SH-SY5Y (cell line): Measurements from ENCODE around the gene CLSTN1.

Experiments
- GATA2 ChIP-seq: IDR thresholded peaks from 2 replicates; pipeline ENCODE4 v1.6.1; 2011; ENCODE audit warnings: mild to moderate bottlenecking, low read depth, low read length
- GATA3 ChIP-seq: IDR thresholded peaks from 2 replicates; pipeline ENCODE4 v1.6.1; 2011; ENCODE audit warnings: low read depth, mild to moderate bottlenecking, low read length, moderate library complexity

- no peak for TF ChIP-seq GATA2
- no peak for TF ChIP-seq GATA3
Measured at GRCh38 chr1:9703165-9703509, 120.6 kb downstream of the CLSTN1 start.
